ENCODE results near the gene PTPRM.

- TF ChIP-seq CTCF (conservative IDR thresholded peaks at IDR 0.05; ENCODE audit: low read depth, low read length) (no peak), MAFK (IDR thresholded peaks at IDR 0.05; ENCODE audit: low read depth, low read length) (no peak), POLR2A (IDR thresholded peaks at IDR 0.05; ENCODE audit: low read depth, low read length) (no peak)
Measured at GRCh38 chr18:8065284-8065683, 498.2 kb downstream of the PTPRM start.
